Liver (tissue), 3 donors: Measurements from ENCODE around the gene UNC80.

Source experiments
- EGR1 ChIP-seq, 2 donors: IDR thresholded peaks; 2 replicates each; pipeline ENCODE4 v1.6.1; 2016 to 2018; ENCODE audit warnings: antibody characterized with exemption in 2 of 2, low read depth in 2 of 2
- FOXA1 ChIP-seq: IDR thresholded peaks from 2 replicates; pipeline ENCODE4 v1.6.1; 2016; ENCODE audit warnings: antibody characterized with exemption
- JUND ChIP-seq, 2 donors: IDR thresholded peaks; 2 replicates each; pipeline ENCODE4 v1.6.1; 2016; ENCODE audit warnings: antibody characterized with exemption in 2 of 2
- RAD21 ChIP-seq, 2 donors: IDR thresholded peaks; 2 replicates each; pipeline ENCODE4 v1.6.1; 2016; ENCODE audit warnings: antibody characterized with exemption in 2 of 2, mild to moderate bottlenecking in 2 of 2
- RXRA ChIP-seq, 2 donors: IDR thresholded peaks; 2 replicates each; pipeline ENCODE4 v1.6.1; 2017 to 2018; ENCODE audit warnings: antibody characterized with exemption in 2 of 2, mild to moderate bottlenecking in 1 of 2
- SP1 ChIP-seq: IDR thresholded peaks from 2 replicates; pipeline ENCODE4 v1.6.1; 2018; ENCODE audit warnings: antibody characterized with exemption, mild to moderate bottlenecking
- TAF1 ChIP-seq: conservative IDR thresholded peaks from 2 replicates; pipeline ENCODE4 v1.6.1; 2016; ENCODE audit warnings: antibody characterized with exemption, mild to moderate bottlenecking
- YY1 ChIP-seq: IDR thresholded peaks from 2 replicates; pipeline ENCODE4 v1.6.1; 2016; ENCODE audit warnings: antibody characterized with exemption, mild to moderate bottlenecking
- TF ChIP-seq, protein P1 (sequence below): fragments of 150-350 bp; IDR thresholded peaks from 2 replicates; pipeline ENCODE4 v1.5.1; 2017; ENCODE audit warnings: improper control_type of control experiment, low read depth, low read length; ENCODE audit not compliant: missing input control
- TF ChIP-seq, protein P2 (sequence below): IDR thresholded peaks from 2 replicates; pipeline ENCODE4 v1.6.1; 2016; ENCODE audit warnings: antibody characterized with exemption
- TF ChIP-seq, protein P3 (sequence below): IDR thresholded peaks from 2 replicates; pipeline ENCODE4 v1.6.1; 2016; ENCODE audit warnings: antibody characterized with exemption
- TF ChIP-seq, protein P4 (sequence below): IDR thresholded peaks from 2 replicates; pipeline ENCODE4 v1.6.1; 2016; ENCODE audit warnings: antibody characterized with exemption
- TF ChIP-seq, protein P5 (sequence below): IDR thresholded peaks from 2 replicates; pipeline ENCODE4 v1.6.1; 2016; ENCODE audit warnings: antibody characterized with exemption, mild to moderate bottlenecking
- donor health status: healthy.
- donor health status: healthy.

DNA sequence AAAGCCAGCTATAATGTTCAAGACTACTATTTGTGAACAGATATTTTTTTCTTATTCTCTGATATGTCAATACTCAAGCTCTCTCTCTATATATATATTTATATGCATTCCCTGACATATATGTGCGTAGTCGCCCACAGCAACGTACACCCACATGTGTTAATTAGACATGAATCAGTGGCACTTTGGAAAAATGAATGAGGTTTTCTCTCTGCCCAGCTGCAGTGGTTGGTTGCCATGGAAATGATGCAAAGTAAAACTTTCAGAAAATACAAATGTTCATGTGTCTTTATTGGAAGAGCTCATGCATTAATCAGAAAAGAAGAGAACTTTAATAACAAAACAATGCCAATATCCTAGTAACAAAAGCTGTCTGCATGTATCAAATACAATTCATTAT, 34.7 kb downstream of the UNC80 start:
- TF ChIP-seq RXRA (IDR thresholded peaks at IDR 0.05) (no peak), TAF1 (no peak), FOXA1 (no peak), JUND (IDR thresholded peaks at IDR 0.05) (no peak), SP1 (no peak), RAD21 (IDR thresholded peaks at IDR 0.05) (no peak), YY1 (no peak), EGR1 (IDR thresholded peaks at IDR 0.05; ENCODE audit: low read depth in 2 of 2) (no peak)
- TF ChIP-seq, protein P1, sequence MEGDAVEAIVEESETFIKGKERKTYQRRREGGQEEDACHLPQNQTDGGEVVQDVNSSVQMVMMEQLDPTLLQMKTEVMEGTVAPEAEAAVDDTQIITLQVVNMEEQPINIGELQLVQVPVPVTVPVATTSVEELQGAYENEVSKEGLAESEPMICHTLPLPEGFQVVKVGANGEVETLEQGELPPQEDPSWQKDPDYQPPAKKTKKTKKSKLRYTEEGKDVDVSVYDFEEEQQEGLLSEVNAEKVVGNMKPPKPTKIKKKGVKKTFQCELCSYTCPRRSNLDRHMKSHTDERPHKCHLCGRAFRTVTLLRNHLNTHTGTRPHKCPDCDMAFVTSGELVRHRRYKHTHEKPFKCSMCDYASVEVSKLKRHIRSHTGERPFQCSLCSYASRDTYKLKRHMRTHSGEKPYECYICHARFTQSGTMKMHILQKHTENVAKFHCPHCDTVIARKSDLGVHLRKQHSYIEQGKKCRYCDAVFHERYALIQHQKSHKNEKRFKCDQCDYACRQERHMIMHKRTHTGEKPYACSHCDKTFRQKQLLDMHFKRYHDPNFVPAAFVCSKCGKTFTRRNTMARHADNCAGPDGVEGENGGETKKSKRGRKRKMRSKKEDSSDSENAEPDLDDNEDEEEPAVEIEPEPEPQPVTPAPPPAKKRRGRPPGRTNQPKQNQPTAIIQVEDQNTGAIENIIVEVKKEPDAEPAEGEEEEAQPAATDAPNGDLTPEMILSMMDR, result no peak
- TF ChIP-seq, protein P2, sequence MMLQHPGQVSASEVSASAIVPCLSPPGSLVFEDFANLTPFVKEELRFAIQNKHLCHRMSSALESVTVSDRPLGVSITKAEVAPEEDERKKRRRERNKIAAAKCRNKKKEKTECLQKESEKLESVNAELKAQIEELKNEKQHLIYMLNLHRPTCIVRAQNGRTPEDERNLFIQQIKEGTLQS, result no peak
- TF ChIP-seq, protein P3, sequence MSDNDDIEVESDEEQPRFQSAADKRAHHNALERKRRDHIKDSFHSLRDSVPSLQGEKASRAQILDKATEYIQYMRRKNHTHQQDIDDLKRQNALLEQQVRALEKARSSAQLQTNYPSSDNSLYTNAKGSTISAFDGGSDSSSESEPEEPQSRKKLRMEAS, result no peak
- TF ChIP-seq, protein P4, sequence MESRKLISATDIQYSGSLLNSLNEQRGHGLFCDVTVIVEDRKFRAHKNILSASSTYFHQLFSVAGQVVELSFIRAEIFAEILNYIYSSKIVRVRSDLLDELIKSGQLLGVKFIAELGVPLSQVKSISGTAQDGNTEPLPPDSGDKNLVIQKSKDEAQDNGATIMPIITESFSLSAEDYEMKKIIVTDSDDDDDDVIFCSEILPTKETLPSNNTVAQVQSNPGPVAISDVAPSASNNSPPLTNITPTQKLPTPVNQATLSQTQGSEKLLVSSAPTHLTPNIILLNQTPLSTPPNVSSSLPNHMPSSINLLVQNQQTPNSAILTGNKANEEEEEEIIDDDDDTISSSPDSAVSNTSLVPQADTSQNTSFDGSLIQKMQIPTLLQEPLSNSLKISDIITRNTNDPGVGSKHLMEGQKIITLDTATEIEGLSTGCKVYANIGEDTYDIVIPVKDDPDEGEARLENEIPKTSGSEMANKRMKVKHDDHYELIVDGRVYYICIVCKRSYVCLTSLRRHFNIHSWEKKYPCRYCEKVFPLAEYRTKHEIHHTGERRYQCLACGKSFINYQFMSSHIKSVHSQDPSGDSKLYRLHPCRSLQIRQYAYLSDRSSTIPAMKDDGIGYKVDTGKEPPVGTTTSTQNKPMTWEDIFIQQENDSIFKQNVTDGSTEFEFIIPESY, result no peak
- TF ChIP-seq, protein P5, sequence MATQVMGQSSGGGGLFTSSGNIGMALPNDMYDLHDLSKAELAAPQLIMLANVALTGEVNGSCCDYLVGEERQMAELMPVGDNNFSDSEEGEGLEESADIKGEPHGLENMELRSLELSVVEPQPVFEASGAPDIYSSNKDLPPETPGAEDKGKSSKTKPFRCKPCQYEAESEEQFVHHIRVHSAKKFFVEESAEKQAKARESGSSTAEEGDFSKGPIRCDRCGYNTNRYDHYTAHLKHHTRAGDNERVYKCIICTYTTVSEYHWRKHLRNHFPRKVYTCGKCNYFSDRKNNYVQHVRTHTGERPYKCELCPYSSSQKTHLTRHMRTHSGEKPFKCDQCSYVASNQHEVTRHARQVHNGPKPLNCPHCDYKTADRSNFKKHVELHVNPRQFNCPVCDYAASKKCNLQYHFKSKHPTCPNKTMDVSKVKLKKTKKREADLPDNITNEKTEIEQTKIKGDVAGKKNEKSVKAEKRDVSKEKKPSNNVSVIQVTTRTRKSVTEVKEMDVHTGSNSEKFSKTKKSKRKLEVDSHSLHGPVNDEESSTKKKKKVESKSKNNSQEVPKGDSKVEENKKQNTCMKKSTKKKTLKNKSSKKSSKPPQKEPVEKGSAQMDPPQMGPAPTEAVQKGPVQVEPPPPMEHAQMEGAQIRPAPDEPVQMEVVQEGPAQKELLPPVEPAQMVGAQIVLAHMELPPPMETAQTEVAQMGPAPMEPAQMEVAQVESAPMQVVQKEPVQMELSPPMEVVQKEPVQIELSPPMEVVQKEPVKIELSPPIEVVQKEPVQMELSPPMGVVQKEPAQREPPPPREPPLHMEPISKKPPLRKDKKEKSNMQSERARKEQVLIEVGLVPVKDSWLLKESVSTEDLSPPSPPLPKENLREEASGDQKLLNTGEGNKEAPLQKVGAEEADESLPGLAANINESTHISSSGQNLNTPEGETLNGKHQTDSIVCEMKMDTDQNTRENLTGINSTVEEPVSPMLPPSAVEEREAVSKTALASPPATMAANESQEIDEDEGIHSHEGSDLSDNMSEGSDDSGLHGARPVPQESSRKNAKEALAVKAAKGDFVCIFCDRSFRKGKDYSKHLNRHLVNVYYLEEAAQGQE, result no peak
